DOHH2 (cell line): ENCODE measurements around the gene PMFBP1.

Source experiments
- H3F3A ChIP-seq: fragments of 200-600 bp; sonication (generic), shearing (Covaris generic); 2 replicates; pipeline ENCODE4 v1.6.0; 2016; ENCODE audit warnings: antibody characterized with exemption, mild to moderate bottlenecking; ENCODE audit not compliant: control insufficient read depth, insufficient read depth
- H3K27ac ChIP-seq: fragments of 200-600 bp; sonication (generic); 2 replicates; pipeline ENCODE4 v1.5.1; 2014; ENCODE audit warnings: low read depth, mild to moderate bottlenecking, low read length, moderate library complexity
- H3K27me3 ChIP-seq: fragments of 200-600 bp; sonication (generic); 2 replicates; pipeline ENCODE4 v1.6.1; 2014; ENCODE audit warnings: mild to moderate bottlenecking, low read length, mixed read lengths; ENCODE audit not compliant: control insufficient read depth
- H3K36me3 ChIP-seq: fragments of 200-600 bp; sonication (generic); 2 replicates; pipeline ENCODE4 v1.6.1; 2014; ENCODE audit warnings: mild to moderate bottlenecking, low read length, moderate library complexity, mixed read lengths; ENCODE audit not compliant: control insufficient read depth
- H3K4me1 ChIP-seq: fragments of 200-600 bp; sonication (generic); 2 replicates; pipeline ENCODE4 v1.6.1; 2014; ENCODE audit warnings: mild to moderate bottlenecking, low read length, mixed read lengths; ENCODE audit not compliant: control insufficient read depth
- H3K4me2 ChIP-seq: fragments of 200-600 bp; sonication (generic); 2 replicates; pipeline ENCODE4 v1.6.0; 2014; ENCODE audit warnings: mild to moderate bottlenecking, low read length, moderate library complexity
- H3K4me3 ChIP-seq: fragments of 200-600 bp; sonication (generic); 2 replicates; pipeline ENCODE4 v1.5.1; 2014; ENCODE audit warnings: mild to moderate bottlenecking, low read length, mixed read lengths
- H3K79me2 ChIP-seq: fragments of 200-600 bp; sonication (generic); 2 replicates; pipeline ENCODE4 v1.6.1; 2014; ENCODE audit warnings: mild to moderate bottlenecking, low read length, mixed read lengths; ENCODE audit not compliant: control insufficient read depth
- H3K9me2 ChIP-seq: fragments of 200-600 bp; sonication (generic); replicated peaks from 2 replicates; pipeline ENCODE4 v1.6.1; 2014; ENCODE audit warnings: mild to moderate bottlenecking, low read length, mixed read lengths; ENCODE audit not compliant: control insufficient read depth
- H3K9me3 ChIP-seq: fragments of 200-600 bp; sonication (generic); 2 replicates; pipeline ENCODE4 v1.6.1; 2014; ENCODE audit warnings: antibody characterized with exemption, low read length, mixed read lengths; ENCODE audit not compliant: control insufficient read depth, insufficient read depth
- H4K20me1 ChIP-seq: fragments of 200-600 bp; sonication (generic); 2 replicates; pipeline ENCODE4 v1.6.0; 2014; ENCODE audit warnings: low read depth, mild to moderate bottlenecking, antibody characterized with exemption, low read length, moderate library complexity; ENCODE audit not compliant: control insufficient read depth, insufficient read depth
- EZH2phosphoT487 ChIP-seq: fragments of 200-600 bp; sonication (generic); IDR thresholded peaks from 2 replicates; pipeline ENCODE4 v1.6.1; 2017; ENCODE audit warnings: borderline replicate concordance, mild to moderate bottlenecking, antibody characterized with exemption, low read length, moderate library complexity, mixed read lengths
- TF ChIP-seq, protein P1 (sequence below): fragments of 200-600 bp; sonication (generic); IDR thresholded peaks from one replicate; pipeline ENCODE4 v1.5.1; 2014; ENCODE audit warnings: antibody characterized with exemption, mild to moderate bottlenecking, low read depth, low read length; ENCODE audit not compliant: poor library complexity, severe bottlenecking

The PMFBP1 gene

DNA sequence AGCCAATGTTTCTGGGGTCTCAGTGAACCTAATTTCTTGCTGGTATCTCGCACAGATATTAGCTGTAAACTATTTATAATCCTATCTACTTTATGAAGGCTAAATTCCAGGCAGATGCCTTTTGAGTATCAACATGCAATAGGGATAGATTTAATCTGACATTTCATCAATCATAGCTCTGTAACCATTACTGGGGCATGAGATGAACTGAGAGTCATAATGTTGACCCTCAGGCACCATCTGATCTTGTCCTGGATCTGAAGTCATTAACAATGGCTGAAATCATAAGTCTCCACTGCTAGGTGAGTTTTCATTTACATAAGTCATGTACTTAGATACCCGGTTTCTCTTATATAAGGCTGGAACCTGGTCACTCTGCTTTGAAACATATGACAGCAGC is 3.6 kb downstream of the PMFBP1 start:
- no peaks in the 10 kb centered on the region for H3F3A ChIP-seq
- H3K79me2 ChIP-seq = no peaks in the 10 kb centered on the region
- H3K27ac ChIP-seq = no peak overlapping the region
- no peak overlapping the region for H3K4me3 ChIP-seq
- no peaks in the 10 kb centered on the region for H3K36me3 ChIP-seq
- no peaks in the 10 kb centered on the region for H4K20me1 ChIP-seq
- TF ChIP-seq, protein P1, sequence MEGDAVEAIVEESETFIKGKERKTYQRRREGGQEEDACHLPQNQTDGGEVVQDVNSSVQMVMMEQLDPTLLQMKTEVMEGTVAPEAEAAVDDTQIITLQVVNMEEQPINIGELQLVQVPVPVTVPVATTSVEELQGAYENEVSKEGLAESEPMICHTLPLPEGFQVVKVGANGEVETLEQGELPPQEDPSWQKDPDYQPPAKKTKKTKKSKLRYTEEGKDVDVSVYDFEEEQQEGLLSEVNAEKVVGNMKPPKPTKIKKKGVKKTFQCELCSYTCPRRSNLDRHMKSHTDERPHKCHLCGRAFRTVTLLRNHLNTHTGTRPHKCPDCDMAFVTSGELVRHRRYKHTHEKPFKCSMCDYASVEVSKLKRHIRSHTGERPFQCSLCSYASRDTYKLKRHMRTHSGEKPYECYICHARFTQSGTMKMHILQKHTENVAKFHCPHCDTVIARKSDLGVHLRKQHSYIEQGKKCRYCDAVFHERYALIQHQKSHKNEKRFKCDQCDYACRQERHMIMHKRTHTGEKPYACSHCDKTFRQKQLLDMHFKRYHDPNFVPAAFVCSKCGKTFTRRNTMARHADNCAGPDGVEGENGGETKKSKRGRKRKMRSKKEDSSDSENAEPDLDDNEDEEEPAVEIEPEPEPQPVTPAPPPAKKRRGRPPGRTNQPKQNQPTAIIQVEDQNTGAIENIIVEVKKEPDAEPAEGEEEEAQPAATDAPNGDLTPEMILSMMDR = no peak
- TF ChIP-seq EZH2phosphoT487 = no peak
- H3K4me1 ChIP-seq = peaks cover 9% of the 10 kb centered on the region
- H3K9me2 ChIP-seq = no peaks in the 10 kb centered on the region
- no peak overlapping the region for H3K4me2 ChIP-seq
- H3K27me3 ChIP-seq = peaks cover 17% of the 10 kb centered on the region
- peaks cover 3% of the 10 kb centered on the region; the same call in 1 of the 2 replicates for H3K9me3 ChIP-seq

DNA sequence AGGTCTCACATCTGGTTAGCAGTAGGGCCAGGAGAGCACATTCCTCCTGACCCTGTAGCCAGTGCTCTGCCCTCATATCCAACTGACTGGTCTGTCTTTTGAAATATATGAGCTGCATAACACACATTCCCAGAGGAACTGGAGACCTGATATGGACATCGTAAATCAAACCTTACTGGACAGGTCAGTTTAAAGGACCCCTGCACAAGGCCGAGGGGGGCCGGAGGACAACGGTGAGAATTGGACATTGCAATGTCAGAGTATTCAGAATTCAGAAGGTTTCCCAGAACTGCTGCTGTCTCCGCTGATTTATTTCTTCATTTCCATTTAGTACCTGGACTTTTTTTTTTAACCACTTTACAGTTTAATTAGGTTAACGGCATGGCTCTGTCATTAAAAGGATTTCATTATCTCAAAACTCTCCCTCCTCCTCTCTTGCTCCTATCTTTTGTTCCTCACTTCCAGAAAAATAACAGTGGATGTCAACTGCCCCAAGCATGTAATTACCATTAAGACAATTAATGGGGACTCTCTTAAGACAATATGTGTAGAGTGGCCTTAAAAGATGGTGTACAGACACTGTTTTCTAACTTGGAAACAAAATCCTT is 4.9 kb downstream of the PMFBP1 start:
- no peak for TF ChIP-seq EZH2phosphoT487
- TF ChIP-seq, protein P1 = no peak
- no peaks in the 10 kb centered on the region for H3K79me2 ChIP-seq
- H4K20me1 ChIP-seq = no peaks in the 10 kb centered on the region
- H3K4me3 ChIP-seq = no peak overlapping the region
- peaks cover 20% of the 10 kb centered on the region for H3K27me3 ChIP-seq
- H3F3A ChIP-seq = no peaks in the 10 kb centered on the region
- peaks cover 2% of the 10 kb centered on the region for H3K4me1 ChIP-seq
- H3K9me2 ChIP-seq = no peaks in the 10 kb centered on the region
- no peak overlapping the region for H3K27ac ChIP-seq
- H3K4me2 ChIP-seq = no peak overlapping the region
- no peaks in the 10 kb centered on the region for H3K36me3 ChIP-seq
- no peaks in the 10 kb centered on the region for H3K9me3 ChIP-seq

GRCh38 chr16:72166151-72166550 is 5.8 kb downstream of the PMFBP1 start:
- Histone ChIP-seq H3K4me3 (no peak overlapping the region), H3K4me1 (no peaks in the 10 kb centered on the region), H4K20me1 (no peaks in the 10 kb centered on the region), H3F3A (no peaks in the 10 kb centered on the region), H3K9me3 (no peaks in the 10 kb centered on the region), H3K36me3 (no peaks in the 10 kb centered on the region), H3K4me2 (no peak overlapping the region), H3K79me2 (no peaks in the 10 kb centered on the region), H3K27me3 (peaks cover 19% of the 10 kb centered on the region), H3K27ac (no peak overlapping the region), H3K9me2 (no peaks in the 10 kb centered on the region)
- no peak for TF ChIP-seq EZH2phosphoT487
- TF ChIP-seq, protein P1 = no peak
